HG02642 (cell line): Measurements from ENCODE around the gene MFN2.
"Not testable (repeated sequence)": the region's sequence is repeated elsewhere in the genome, so short reads cannot be mapped to it uniquely, and the experiment has no call there.

ENCODE experiments used
- ATAC-seq: cut with Tn5 transposase; IDR thresholded peaks from one replicate; pipeline ENCODE4 v1.9.1; 2021; ENCODE audit warnings: mild to moderate bottlenecking; ENCODE audit not compliant: unreplicated experiment, poor library complexity

Gene MFN2

GRCh38 chr1:11991969-11992676 is 11.9 kb downstream of the MFN2 start:
- no peak for ATAC-seq

DNA sequence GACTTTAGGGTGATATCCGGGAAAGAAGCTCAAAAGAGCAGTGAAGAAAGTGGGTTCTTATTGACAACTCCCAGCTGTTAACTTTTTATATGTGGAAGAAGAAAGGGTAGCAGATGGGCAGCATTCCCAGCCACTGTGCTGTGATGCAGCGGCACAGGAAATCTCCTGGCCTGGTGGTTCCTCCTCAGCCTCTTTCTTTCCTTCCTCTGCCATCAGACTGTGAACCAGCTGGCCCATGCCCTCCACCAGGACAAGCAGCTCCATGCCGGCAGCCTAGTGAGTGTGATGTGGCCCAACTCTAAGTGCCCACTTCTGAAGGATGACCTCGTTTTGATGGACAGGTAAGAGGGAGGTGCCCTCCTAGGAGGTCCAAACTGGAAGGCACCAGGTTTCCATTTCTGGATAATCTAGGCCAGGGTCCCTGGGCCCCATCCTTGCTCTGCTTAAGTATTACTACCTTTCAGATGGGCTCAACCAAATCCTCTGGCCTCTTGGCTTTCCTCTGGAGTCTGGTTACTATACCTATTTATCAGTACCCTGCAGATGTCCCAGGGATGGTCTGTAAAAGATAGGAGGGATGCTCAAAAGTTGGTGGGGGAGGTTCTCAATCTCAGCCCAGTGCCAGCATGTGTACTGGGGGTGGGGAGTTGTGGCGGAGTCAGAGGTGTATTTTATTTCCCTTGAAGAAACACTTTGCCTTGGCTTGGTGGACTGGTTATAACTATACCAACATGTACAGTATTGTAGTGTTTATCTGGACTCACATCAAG is 17.0 kb downstream of the MFN2 start:
- ATAC-seq: no peak

DNA sequence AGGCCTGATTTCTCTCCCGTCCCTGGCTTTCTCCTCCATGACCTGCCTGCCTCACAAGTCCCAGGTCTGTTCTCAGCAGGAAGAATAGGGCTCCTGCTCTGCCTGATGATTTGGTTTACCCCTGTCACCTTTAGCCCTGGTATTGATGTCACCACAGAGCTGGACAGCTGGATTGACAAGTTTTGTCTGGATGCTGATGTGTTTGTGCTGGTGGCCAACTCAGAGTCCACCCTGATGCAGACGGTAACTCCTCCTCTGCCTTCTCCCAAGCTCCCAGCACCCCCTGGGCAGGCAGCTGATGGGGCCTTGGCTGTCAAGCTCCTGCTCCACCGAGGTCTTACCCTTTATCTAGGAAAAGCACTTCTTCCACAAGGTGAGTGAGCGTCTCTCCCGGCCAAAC is 18.4 kb downstream of the MFN2 start:
- ATAC-seq: no peak

- ATAC-seq: no peak
Observed at GRCh38 chr1:11999236-11999635, 19.0 kb downstream of the MFN2 start.

GRCh38 chr1:12001249-12001917 is 21.1 kb downstream of the MFN2 start:
- no peak for ATAC-seq

GRCh38 chr1:12001996-12002493 is 21.8 kb downstream of the MFN2 start:
- no peak for ATAC-seq

DNA sequence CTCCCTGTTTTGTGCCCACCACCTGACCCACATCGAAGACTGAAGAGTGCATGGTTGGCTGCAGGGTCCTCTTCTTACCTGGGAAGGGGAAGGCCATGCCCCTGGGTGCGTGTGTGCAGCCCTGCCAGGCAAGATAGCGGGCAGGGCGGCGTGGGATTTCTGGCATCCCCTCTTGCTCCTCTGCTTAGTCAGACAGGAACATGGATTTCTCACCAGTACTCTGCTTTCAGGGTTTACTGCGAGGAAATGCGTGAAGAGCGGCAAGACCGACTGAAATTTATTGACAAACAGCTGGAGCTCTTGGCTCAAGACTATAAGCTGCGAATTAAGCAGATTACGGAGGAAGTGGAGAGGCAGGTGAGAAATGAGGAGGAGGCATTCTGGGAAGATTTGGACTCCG is 23.5 kb downstream of the MFN2 start:
- no peak for ATAC-seq

DNA sequence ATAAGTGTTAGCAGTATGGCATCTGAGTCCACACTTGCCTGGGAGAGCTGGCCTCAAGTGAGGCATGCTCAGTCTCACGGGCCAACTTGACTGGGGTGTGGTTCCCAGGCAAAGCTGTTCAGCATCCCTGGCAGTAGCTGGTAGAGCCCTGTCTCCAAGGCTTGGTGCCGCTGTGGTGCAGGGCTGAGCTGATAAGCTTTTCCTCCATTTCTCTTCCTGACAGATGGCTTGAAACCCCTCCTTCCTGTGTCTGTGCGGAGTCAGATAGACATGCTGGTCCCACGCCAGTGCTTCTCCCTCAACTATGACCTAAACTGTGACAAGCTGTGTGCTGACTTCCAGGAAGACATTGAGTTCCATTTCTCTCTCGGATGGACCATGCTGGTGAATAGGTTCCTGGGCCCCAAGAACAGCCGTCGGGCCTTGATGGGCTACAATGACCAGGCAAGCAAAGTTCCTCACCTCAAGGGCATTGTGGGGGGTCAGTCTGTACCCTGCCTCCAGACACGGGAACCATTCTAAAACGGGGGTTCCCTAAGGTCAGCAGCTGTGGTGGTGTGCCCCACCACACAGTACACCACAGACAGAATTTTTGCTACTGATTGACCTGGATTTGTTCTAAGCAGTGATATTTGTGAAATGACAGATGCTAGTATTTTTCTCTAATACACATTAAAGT is 25.4 kb downstream of the MFN2 start:
- ATAC-seq: no peak

- no peak for ATAC-seq
Observed at GRCh38 chr1:12006167-12006921, 26.1 kb downstream of the MFN2 start.

GRCh38 chr1:12007204-12007603 is 27.0 kb downstream of the MFN2 start:
- ATAC-seq: no peak

DNA sequence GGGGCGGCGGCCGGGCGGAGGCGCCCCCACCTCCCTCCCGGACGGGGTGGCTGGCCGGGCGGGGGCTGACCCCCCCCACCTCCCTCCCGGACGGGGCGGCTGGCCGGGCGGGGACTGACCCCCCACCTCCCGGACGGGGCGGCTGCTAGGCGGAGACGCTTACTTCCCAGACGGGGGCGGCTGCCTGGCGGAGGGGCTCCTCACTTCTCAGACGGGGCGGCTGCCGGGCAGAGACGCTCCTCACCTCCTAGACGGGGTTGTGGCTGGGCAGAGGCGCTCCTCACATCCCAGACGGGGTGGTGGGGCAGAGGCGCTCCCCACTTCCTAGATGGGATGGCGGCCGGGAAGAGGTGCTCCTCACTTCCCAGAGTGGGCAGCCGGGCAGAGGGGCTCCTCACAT is 28.1 kb downstream of the MFN2 start:
- not testable (repeated sequence) for ATAC-seq

DNA sequence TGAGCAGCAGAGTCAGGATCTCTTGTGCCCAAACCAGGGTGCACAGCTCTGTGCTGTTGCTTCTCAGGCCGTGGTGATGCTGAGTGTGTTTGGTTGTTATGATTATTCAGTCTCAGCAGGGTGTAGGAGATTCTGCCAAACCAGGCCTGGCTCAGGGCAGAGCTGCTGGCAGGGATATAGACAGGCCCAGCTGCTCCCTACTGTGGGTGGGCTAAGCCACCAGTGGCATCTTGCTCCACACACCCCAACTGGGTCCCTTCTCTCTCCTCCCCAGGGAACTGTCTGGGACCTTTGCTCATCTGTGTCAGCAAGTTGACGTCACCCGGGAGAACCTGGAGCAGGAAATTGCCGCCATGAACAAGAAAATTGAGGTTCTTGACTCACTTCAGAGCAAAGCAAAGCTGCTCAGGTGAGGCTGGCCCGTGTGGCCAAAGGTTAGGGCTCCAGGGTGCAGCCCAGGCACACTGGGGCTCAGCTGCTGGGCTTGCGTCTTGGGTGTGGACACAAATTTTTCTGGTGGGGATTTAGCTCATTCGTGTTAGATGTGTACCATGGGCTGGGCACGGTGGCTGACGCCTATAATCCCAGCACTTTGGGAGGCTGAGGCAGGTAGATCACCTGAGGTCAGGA is 29.2 kb downstream of the MFN2 start:
- no peak for ATAC-seq

DNA sequence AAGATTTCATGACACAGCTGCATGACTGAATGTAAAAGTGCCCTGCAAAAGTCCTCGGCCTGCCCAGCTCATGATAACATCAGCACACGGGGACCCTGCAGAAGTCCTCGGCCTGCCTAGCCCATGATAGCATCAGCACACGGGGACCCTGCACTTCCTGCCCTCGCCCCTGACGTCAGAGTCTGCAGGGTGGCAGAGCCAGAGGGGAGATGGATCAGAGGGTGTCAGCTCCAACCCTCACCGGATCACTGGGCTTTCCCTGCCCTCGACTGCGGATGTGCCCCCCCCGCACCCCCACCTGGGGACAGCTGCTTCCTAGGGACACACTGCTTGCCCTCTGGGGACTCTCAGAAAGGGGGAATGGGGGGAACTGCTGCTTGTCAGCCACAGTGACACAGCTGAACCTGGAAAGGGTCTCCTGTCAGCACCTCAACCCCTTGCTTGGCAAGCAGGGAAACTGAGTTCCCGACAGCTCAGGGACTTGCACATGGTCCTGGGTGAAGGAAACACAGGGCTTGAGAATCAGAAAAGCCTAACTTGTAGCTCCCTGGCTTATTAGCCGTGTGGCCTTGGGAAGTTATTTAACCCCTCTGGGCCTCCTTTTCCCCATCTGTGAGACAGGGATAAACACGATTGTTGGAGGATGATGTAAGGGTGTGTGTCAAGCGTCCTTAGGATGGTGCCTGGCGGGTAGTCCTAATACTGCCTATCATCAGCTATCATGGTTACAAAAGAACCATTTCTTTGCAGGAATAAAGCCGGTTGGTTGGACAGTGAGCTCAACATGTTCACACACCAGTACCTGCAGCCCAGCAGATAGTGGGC is 30.7 kb downstream of the MFN2 start:
- ATAC-seq: no peak

DNA sequence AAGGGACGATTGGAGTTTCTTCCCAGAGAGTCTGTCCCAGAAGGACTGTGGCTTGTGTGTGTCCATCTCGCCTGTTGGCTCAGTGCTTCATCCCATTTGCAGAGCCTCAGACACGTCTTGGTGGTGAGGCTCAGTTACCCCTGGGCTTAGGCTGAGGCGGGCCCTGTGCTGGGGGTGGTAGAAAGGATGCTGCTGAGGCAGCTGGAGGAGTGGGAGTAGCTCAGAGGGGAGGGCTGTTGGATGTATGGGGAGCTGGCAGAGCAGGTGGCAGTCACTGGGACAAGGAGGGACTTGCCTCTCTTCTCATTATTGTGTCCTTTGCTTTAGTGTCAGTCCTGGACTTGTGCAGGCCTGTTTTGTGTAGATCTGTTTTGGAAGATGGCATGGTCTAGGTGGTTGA is 31.8 kb downstream of the MFN2 start:
- ATAC-seq: no peak

- ATAC-seq: no peak
Observed at GRCh38 chr1:12012560-12013316, 32.5 kb downstream of the MFN2 start.

DNA sequence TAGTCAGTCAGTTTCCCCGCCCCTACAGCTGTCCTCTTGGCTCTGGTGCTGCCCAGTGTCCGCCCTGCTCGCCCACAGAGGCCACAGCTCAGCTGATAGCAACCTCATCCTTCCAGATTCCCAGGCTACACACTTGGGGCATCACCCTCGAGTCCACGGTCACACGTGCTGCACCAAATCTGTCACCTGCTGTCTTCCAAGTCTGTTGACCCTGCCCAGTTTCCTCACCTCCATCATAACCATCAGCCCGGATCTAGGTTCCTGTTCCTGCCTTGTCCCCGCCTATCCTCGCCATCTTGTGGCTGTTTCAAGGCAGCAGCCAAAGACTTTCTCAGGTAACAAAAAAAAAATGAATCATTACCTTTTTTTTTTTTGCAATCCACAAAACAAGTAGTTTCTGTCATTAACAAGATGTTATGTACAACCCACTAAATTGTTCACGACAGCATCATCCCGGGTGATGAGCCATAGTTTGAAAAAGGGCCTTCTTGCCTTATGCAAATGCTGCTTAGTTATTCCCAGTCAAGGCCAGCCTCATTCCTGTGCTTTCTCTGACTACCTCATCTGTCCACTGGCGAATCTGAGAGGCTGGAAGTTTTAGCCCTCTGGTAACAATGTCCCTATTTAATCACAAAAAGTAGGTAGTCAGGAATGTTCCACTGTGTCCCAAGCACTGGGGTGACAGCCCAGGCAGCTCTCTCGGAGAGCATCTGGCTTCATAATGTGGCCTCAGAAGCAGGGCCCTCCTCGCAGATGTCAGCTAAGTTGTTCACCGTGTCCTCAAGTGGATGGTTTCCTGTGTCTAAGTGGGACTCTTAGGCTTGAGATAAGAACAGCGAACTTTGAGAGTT is 34.1 kb downstream of the MFN2 start:
- ATAC-seq: no peak

- ATAC-seq: no peak
Observed at GRCh38 chr1:12015001-12015491, 34.8 kb downstream of the MFN2 start.
